Retinal pigment epithelial cell (primary cell): ENCODE results near the gene STK24.

Source experiments
- DNase-seq: peaks from one replicate; pipeline ENCODE4 v3.0.0-alpha.2; 2010; ENCODE audit warnings: low read depth
- H3K4me3 ChIP-seq: 2 replicates; pipeline ENCODE4 v1.5.1; 2011; ENCODE audit warnings: mild to moderate bottlenecking, low read length, control low read depth, moderate library complexity
- CTCF ChIP-seq: conservative IDR thresholded peaks from 2 replicates; pipeline ENCODE4 v1.5.1; 2011; ENCODE audit warnings: low read depth, low read length, control low read depth, inconsistent platforms

STK24 gene

DNA sequence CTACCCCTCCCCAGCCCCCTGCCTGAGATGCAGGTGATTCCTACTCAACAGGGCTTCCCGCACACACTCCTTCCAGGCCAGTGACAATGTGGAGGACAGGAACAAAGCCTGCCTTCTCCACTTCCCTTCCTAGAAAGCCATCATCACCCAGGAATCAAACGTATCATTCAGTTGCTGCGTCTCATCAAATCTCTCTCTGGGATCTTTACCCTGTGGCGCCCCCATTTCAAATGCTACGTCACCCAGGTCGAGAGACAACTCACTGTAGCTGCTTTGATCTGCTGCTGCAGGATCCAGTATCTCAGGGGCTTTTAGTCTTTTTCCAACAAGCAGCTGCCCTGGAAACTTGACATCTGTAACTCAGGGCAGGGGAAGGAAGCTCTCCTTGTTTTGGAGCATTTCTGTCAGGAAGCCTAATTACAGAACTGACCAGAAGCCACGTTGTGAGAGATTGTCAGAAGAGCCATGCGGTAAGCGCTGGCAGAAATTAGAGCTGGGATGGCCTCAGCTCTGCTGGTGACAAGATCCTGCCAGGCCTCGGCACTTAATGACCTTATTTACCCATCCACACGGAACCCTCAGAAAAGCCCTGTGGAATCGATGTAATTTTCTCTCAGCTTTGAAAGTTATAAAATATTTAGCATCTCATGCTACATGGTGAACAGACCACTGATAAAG lies 140.5 kb downstream of the STK24 start:
- TF ChIP-seq CTCF: no peak
- H3K4me3 ChIP-seq: no peak overlapping the region
- DNase-seq: no peak

DNA sequence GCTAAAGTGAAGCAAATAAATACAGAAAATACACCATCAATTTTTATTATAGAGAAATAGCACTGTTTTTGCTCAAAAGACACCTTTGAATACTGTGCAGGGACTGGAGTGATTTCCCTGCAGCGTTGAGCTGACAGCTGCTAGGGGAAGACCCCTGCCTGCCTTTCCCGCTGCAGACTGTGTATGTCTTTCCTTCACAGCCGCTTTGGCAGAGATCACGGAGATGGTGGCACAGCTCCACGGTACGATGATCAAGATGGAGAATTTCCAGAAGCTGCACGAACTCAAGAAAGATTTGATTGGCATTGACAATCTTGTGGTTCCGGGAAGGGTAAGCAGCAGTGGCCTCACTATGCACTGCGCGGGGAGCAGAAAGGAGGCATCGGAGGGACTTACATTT lies 141.5 kb downstream of the STK24 start:
- no peak for DNase-seq
- no peak for TF ChIP-seq CTCF
- no peak overlapping the region for H3K4me3 ChIP-seq

- no peak for DNase-seq
- no peak for TF ChIP-seq CTCF
- H3K4me3 ChIP-seq: no peak overlapping the region
Observed at GRCh38 chr13:98434060-98434459, 142.8 kb downstream of the STK24 start.

GRCh38 chr13:98433654-98434053 lies 143.3 kb downstream of the STK24 start:
- TF ChIP-seq CTCF: no peak
- DNase-seq: no peak
- no peak overlapping the region for H3K4me3 ChIP-seq

- no peak for TF ChIP-seq CTCF
Observed at GRCh38 chr13:98432638-98433037, 144.3 kb downstream of the STK24 start.

GRCh38 chr13:98429977-98430736 lies 146.8 kb downstream of the STK24 start:
- no peak for TF ChIP-seq CTCF
- DNase-seq: no peak

More at GRCh38 chr13:98432638-98433037, 144.3 kb downstream of the STK24 start:
- H3K4me3 ChIP-seq: no peak overlapping the region
- DNase-seq: no peak

GRCh38 chr13:98429531-98429930 lies 147.4 kb downstream of the STK24 start:
- no peak overlapping the region for H3K4me3 ChIP-seq
- TF ChIP-seq CTCF: no peak
- DNase-seq: no peak

More at GRCh38 chr13:98429977-98430736, 146.8 kb downstream of the STK24 start:
- no peak overlapping the region for H3K4me3 ChIP-seq
